ENCODE data around the gene CYTH2. TPM values are rescaled to one million over a fixed set of nuclear protein-coding genes. Genes with fewer than 3 reads are reported as not detected.

CYTH2 gene
- total RNA-seq, 1 donor from 2014 or later = 50.3 TPM

DNA sequence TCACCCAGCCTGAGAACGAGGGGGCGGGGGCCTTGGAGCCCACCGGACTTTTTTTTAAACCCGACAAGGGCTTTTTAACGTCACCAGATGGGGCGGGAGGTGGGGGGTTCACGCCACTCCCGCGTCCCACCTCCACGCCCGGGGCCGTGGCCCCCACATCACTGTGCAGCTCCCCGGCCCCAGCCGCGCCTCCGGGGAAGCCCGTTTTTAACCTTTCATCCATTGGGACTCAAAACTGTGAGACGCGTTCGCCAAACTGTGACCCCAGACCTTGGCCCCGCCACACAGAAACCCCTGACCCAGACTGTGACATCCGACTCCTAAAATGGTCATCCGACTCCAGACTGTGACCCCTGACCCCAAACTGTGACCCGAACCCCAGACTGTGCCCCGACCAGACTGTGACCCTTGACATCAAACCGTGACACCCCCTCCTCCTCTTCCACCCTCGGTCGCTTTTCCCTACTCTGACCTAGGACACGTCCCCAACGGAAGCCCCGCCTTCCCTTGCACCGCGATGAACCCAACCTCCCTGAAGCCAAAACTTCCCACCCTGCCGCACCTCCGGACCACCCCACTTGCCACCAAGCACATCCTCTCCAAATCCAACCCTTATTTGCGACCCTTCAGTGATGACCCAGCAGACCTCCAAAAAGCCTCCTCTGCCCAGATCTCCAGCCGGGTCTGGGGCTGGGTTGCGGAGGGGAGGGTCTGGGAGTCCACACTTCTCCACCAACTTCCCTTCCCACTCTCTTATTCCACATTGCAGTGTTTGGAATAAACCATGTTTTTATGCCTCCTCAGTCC is 24.8 kb upstream of the CYTH2 start:
- Histone ChIP-seq H3F3A (ENCODE audit: low read depth) (peaks cover 22% of the 10 kb centered on the region), H3K4me2 (peak overlapping the region; percentile 98), H3K79me2 (ENCODE audit: low read depth) (peaks cover 18% of the 10 kb centered on the region), H2AFZ (replicated peaks) (peak overlapping the region; percentile 94), H3K4me3 (peak overlapping the region; percentile 89), H3K27ac (no peak overlapping the region), H3K27me3 (peaks cover 37% of the 10 kb centered on the region), H3K9ac (no peak overlapping the region), H3K4me1 (peaks cover 11% of the 10 kb centered on the region), H3K9me3 (ENCODE audit: low read depth) (no peaks in the 10 kb centered on the region), H4K20me1 (ENCODE audit: low read depth) (no peaks in the 10 kb centered on the region), H3K36me3 (peaks cover 5% of the 10 kb centered on the region)
- Mint-ChIP-seq H3K4me1 (peaks cover 15% of the 10 kb centered on the region), H3K27ac (peak overlapping the region; percentile 98), H3K27me3 (ENCODE audit: insufficient read depth, low read depth) (peaks cover 2% of the 10 kb centered on the region), H3K9me3 (peaks cover 6% of the 10 kb centered on the region), H3K4me3 (peak overlapping the region; percentile 90), H3K36me3 (peaks cover 14% of the 10 kb centered on the region)
- TF ChIP-seq EZH2phosphoT487 (IDR thresholded peaks at IDR 0.05) (peak; percentile 25), EZH2 (IDR thresholded peaks at IDR 0.05) (peak; percentile 69)
- TF ChIP-seq, protein P1, sequence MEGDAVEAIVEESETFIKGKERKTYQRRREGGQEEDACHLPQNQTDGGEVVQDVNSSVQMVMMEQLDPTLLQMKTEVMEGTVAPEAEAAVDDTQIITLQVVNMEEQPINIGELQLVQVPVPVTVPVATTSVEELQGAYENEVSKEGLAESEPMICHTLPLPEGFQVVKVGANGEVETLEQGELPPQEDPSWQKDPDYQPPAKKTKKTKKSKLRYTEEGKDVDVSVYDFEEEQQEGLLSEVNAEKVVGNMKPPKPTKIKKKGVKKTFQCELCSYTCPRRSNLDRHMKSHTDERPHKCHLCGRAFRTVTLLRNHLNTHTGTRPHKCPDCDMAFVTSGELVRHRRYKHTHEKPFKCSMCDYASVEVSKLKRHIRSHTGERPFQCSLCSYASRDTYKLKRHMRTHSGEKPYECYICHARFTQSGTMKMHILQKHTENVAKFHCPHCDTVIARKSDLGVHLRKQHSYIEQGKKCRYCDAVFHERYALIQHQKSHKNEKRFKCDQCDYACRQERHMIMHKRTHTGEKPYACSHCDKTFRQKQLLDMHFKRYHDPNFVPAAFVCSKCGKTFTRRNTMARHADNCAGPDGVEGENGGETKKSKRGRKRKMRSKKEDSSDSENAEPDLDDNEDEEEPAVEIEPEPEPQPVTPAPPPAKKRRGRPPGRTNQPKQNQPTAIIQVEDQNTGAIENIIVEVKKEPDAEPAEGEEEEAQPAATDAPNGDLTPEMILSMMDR (IDR thresholded peaks at IDR 0.05) = no peak
- DNase-seq (ENCODE audit: low spot score) = no peak

DNA sequence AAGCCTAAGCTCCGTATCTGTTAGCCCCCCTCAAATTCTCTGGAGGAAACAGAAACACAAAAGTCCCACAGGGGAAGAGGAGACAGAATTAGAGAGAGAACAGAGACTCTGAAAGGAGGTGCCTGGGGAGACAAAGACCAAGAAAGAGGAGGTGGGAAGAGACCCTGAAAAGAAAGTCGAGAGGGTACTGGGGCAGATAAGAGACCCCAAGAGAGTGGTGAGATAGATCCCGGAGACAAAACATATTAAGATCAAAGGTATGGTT is 24.3 kb upstream of the CYTH2 start:
- H3K4me2 ChIP-seq = peak overlapping the region; percentile 98
- H3K9me3 Mint-ChIP-seq = peaks cover 6% of the 10 kb centered on the region
- TF ChIP-seq, protein P1 (IDR thresholded peaks at IDR 0.05) = no peak
- TF ChIP-seq EZH2 (IDR thresholded peaks at IDR 0.05) (no peak), EZH2phosphoT487 (IDR thresholded peaks at IDR 0.05) (no peak)
- H3F3A ChIP-seq (ENCODE audit: low read depth) = peaks cover 22% of the 10 kb centered on the region
- H3K27me3 ChIP-seq = peaks cover 37% of the 10 kb centered on the region
- H3K36me3 ChIP-seq = peaks cover 5% of the 10 kb centered on the region
- H2AFZ ChIP-seq (replicated peaks) = peak overlapping the region; percentile 94
- H3K79me2 ChIP-seq (ENCODE audit: low read depth) = peaks cover 18% of the 10 kb centered on the region
- H3K9ac ChIP-seq = no peak overlapping the region
- H3K27me3 Mint-ChIP-seq (ENCODE audit: insufficient read depth, low read depth) = peaks cover 2% of the 10 kb centered on the region
- H4K20me1 ChIP-seq (ENCODE audit: low read depth) = no peaks in the 10 kb centered on the region
- peaks cover 11% of the 10 kb centered on the region for H3K4me1 ChIP-seq
- no peak for DNase-seq (ENCODE audit: low spot score)
- H3K9me3 ChIP-seq (ENCODE audit: low read depth) = no peaks in the 10 kb centered on the region
- peaks cover 14% of the 10 kb centered on the region for H3K36me3 Mint-ChIP-seq
- H3K27ac ChIP-seq = no peak overlapping the region
- H3K4me3 ChIP-seq = peak overlapping the region; percentile 89
- H3K4me1 Mint-ChIP-seq = peaks cover 15% of the 10 kb centered on the region
- H3K27ac Mint-ChIP-seq = peak overlapping the region; percentile 98
- peak overlapping the region; percentile 90 for H3K4me3 Mint-ChIP-seq

DNA sequence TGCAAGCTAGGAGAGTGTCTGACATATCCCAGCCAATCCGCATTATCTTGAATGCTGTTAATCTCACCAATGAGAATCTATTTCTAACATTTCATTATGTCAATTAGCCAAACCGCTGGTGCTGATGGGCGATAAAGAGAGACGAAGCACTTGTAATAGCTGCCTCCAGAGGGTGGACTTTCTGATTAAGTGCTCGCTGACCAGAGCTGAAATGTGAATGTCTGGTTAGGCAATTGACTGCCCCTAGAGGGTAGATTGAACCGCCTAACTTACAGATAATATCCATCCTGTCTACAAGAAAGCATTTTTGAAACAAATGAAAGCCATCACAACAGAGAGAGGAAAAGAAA is 23.9 kb upstream of the CYTH2 start:
- H3K4me2 ChIP-seq = peak overlapping the region; percentile 98
- Mint-ChIP-seq H3K4me1 (peaks cover 15% of the 10 kb centered on the region), H3K4me3 (peak overlapping the region; percentile 90), H3K27ac (peak overlapping the region; percentile 98), H3K27me3 (ENCODE audit: insufficient read depth, low read depth) (peaks cover 2% of the 10 kb centered on the region), H3K9me3 (peaks cover 6% of the 10 kb centered on the region), H3K36me3 (peaks cover 14% of the 10 kb centered on the region)
- peak overlapping the region; percentile 94 for H2AFZ ChIP-seq (replicated peaks)
- H3F3A ChIP-seq (ENCODE audit: low read depth) = peaks cover 22% of the 10 kb centered on the region
- H3K27me3 ChIP-seq = peaks cover 37% of the 10 kb centered on the region
- no peaks in the 10 kb centered on the region for H3K9me3 ChIP-seq (ENCODE audit: low read depth)
- H3K36me3 ChIP-seq = peaks cover 5% of the 10 kb centered on the region
- no peaks in the 10 kb centered on the region for H4K20me1 ChIP-seq (ENCODE audit: low read depth)
- H3K27ac ChIP-seq = no peak overlapping the region
- H3K4me3 ChIP-seq = peak overlapping the region; percentile 89
- H3K9ac ChIP-seq = no peak overlapping the region
- no peak for TF ChIP-seq EZH2phosphoT487 (IDR thresholded peaks at IDR 0.05)
- TF ChIP-seq, protein P1 (IDR thresholded peaks at IDR 0.05) = peak; percentile 59
- TF ChIP-seq EZH2 (IDR thresholded peaks at IDR 0.05) = no peak
- H3K79me2 ChIP-seq (ENCODE audit: low read depth) = peaks cover 18% of the 10 kb centered on the region
- DNase-seq (ENCODE audit: low spot score) = peak; percentile 83
- peaks cover 11% of the 10 kb centered on the region for H3K4me1 ChIP-seq
